ENCODE data around the gene PPP2R5C. TPM values are rescaled to one million over a fixed set of nuclear protein-coding genes. Genes with fewer than 3 reads are reported as not detected.

The PPP2R5C gene
- polyA plus RNA-seq, 3 donors = 61.9 to 72.5 (median 64.0) TPM

GRCh38 chr14:101889898-101890297, 128.4 kb downstream of the PPP2R5C start:
- Mint-ChIP-seq H3K9me3 (peaks cover 0 to 3% (median 0%) of the 10 kb centered on the region in 7 donors), H3K36me3 (peaks cover 71 to 89% of the 10 kb centered on the region in 2 donors), H3K27ac (peak overlapping the region in 1 of 7 donors; percentile 23), H3K4me1 (no peaks in the 10 kb centered on the region), H3K27me3 (ENCODE audit: low read depth in 3 of 3) (no peaks in the 10 kb centered on the region), H3K4me3 (no peak overlapping the region)
- Histone ChIP-seq H3K27me3 (ENCODE audit: control insufficient read depth in 2 of 2, insufficient read depth in 2 of 2, low read length in 2 of 2) (no peaks in the 10 kb centered on the region), H3K36me3 (replicated peaks in 1 of 2; ENCODE audit: control insufficient read depth in 1 of 2, insufficient read depth in 2 of 2, low read length in 2 of 2) (peaks cover 73 to 97% of the 10 kb centered on the region in 2 donors), H3K27ac (ENCODE audit: low read depth in 1 of 2, low read length in 2 of 2) (no peak overlapping the region), H3K4me2 (replicated peaks; ENCODE audit: extremely low read depth, low read length, poor library complexity, severe bottlenecking) (no peak overlapping the region), H2AFZ (ENCODE audit: insufficient read depth, low read depth, low read length, poor library complexity, severe bottlenecking) (no peak overlapping the region), H3K9me3 (replicated peaks in 1 of 2; ENCODE audit: control insufficient read depth in 1 of 2, insufficient read depth in 1 of 2, low read length in 2 of 2) (peaks cover 0 to 2% of the 10 kb centered on the region in 2 donors), H4K20me1 (ENCODE audit: insufficient read depth, low read length) (peaks cover 3% of the 10 kb centered on the region), H3K79me2 (ENCODE audit: insufficient read depth, low read length) (no peaks in the 10 kb centered on the region), H3K4me3 (replicated peaks in 1 of 3; ENCODE audit: low read depth in 2 of 3, low read length in 3 of 3) (no peak overlapping the region), H3K9ac (ENCODE audit: insufficient read depth, low read length, poor library complexity, severe bottlenecking) (no peak overlapping the region), H3K4me1 (ENCODE audit: control insufficient read depth in 1 of 2, insufficient read depth in 2 of 2, low read length in 2 of 2) (no peaks in the 10 kb centered on the region)
- TF ChIP-seq CTCF (IDR thresholded peaks at IDR 0.05) = no peak
- no peak for DNase-seq
- 74% methylated on average over 7 of the region's 7 CpGs for WGBS (ENCODE audit: insufficient coverage)
- intact Hi-C loops (cut with micrococcal nuclease) = loop anchor here in 1 of 2 donors (5.0 kb wide), 1 partner anchor 113 kb away; no protein-coding TSS in a partner anchor

GRCh38 chr14:101891471-101891870, 130.0 kb downstream of the PPP2R5C start:
- intact Hi-C loops (cut with micrococcal nuclease) = loop anchor here in 1 of 2 donors (5.0 kb wide), 1 partner anchor 114 kb away; no protein-coding TSS in a partner anchor
- H3K36me3 Mint-ChIP-seq = peaks cover 69 to 91% of the 10 kb centered on the region in 2 donors
- no peak for DNase-seq

More at GRCh38 chr14:101891471-101891870, 130.0 kb downstream of the PPP2R5C start:
- no peaks in the 10 kb centered on the region for H3K4me1 ChIP-seq (ENCODE audit: control insufficient read depth in 1 of 2, insufficient read depth in 2 of 2, low read length in 2 of 2)
- no peak overlapping the region for H3K4me2 ChIP-seq (replicated peaks; ENCODE audit: extremely low read depth, low read length, poor library complexity, severe bottlenecking)
- no peak overlapping the region for H3K4me3 Mint-ChIP-seq
- H3K27ac Mint-ChIP-seq = peak overlapping the region in 4 of 7 donors; percentile 46 to 72 (median 60)
- no peaks in the 10 kb centered on the region for H3K27me3 ChIP-seq (ENCODE audit: control insufficient read depth in 2 of 2, insufficient read depth in 2 of 2, low read length in 2 of 2)
- H3K9ac ChIP-seq (ENCODE audit: insufficient read depth, low read length, poor library complexity, severe bottlenecking) = no peak overlapping the region
- no peaks in the 10 kb centered on the region for H3K9me3 ChIP-seq (replicated peaks in 1 of 2; ENCODE audit: control insufficient read depth in 1 of 2, insufficient read depth in 1 of 2, low read length in 2 of 2)
- peaks cover 73 to 96% of the 10 kb centered on the region in 2 donors for H3K36me3 ChIP-seq (replicated peaks in 1 of 2; ENCODE audit: control insufficient read depth in 1 of 2, insufficient read depth in 2 of 2, low read length in 2 of 2)
- no peaks in the 10 kb centered on the region for H3K27me3 Mint-ChIP-seq (ENCODE audit: low read depth in 3 of 3)
- no peak overlapping the region for H2AFZ ChIP-seq (ENCODE audit: insufficient read depth, low read depth, low read length, poor library complexity, severe bottlenecking)
- H3K79me2 ChIP-seq (ENCODE audit: insufficient read depth, low read length) = no peaks in the 10 kb centered on the region
- no peak overlapping the region for H3K27ac ChIP-seq (ENCODE audit: low read depth in 1 of 2, low read length in 2 of 2)
- no peaks in the 10 kb centered on the region for H3K9me3 Mint-ChIP-seq
- no peaks in the 10 kb centered on the region for H4K20me1 ChIP-seq (ENCODE audit: insufficient read depth, low read length)
- 99% methylated on average over 12 of the region's 20 CpGs for WGBS (ENCODE audit: insufficient coverage)
- no peak for TF ChIP-seq CTCF (IDR thresholded peaks at IDR 0.05)
- no peak overlapping the region for H3K4me3 ChIP-seq (replicated peaks in 1 of 3; ENCODE audit: low read depth in 2 of 3, low read length in 3 of 3)
- H3K4me1 Mint-ChIP-seq = no peaks in the 10 kb centered on the region

All from CD14-positive monocyte (primary cell).